ENCODE measurements around the gene ALX4.

GRCh38 chr11:44271286-44271685, 38.7 kb downstream of the ALX4 start:
- no peak for TF ChIP-seq CTCF (conservative IDR thresholded peaks at IDR 0.05; ENCODE audit: low read depth in 2 of 2)
- no peak for TF ChIP-seq EZH2 (IDR thresholded peaks at IDR 0.05; ENCODE audit: low read depth, unreplicated experiment)
- no peak for TF ChIP-seq ZNF114 (CRISPR knock-in tag; IDR thresholded peaks at IDR 0.05)
- TF ChIP-seq POLR2AphosphoS5 (IDR thresholded peaks at IDR 0.05; ENCODE audit: low read depth), result no peak
- no peak for TF ChIP-seq STAT1 (IDR thresholded peaks at IDR 0.05; ENCODE audit: unreplicated experiment)
- no peak for TF ChIP-seq EZH2phosphoT487 (IDR thresholded peaks at IDR 0.05; ENCODE audit: unreplicated experiment)
- TF ChIP-seq, protein P1, sequence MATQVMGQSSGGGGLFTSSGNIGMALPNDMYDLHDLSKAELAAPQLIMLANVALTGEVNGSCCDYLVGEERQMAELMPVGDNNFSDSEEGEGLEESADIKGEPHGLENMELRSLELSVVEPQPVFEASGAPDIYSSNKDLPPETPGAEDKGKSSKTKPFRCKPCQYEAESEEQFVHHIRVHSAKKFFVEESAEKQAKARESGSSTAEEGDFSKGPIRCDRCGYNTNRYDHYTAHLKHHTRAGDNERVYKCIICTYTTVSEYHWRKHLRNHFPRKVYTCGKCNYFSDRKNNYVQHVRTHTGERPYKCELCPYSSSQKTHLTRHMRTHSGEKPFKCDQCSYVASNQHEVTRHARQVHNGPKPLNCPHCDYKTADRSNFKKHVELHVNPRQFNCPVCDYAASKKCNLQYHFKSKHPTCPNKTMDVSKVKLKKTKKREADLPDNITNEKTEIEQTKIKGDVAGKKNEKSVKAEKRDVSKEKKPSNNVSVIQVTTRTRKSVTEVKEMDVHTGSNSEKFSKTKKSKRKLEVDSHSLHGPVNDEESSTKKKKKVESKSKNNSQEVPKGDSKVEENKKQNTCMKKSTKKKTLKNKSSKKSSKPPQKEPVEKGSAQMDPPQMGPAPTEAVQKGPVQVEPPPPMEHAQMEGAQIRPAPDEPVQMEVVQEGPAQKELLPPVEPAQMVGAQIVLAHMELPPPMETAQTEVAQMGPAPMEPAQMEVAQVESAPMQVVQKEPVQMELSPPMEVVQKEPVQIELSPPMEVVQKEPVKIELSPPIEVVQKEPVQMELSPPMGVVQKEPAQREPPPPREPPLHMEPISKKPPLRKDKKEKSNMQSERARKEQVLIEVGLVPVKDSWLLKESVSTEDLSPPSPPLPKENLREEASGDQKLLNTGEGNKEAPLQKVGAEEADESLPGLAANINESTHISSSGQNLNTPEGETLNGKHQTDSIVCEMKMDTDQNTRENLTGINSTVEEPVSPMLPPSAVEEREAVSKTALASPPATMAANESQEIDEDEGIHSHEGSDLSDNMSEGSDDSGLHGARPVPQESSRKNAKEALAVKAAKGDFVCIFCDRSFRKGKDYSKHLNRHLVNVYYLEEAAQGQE (IDR thresholded peaks at IDR 0.05; ENCODE audit: unreplicated experiment), result no peak
- no peak for TF ChIP-seq CREB1 (CRISPR knock-in tag; IDR thresholded peaks at IDR 0.05; ENCODE audit: low read depth)
- TF ChIP-seq JUNB (IDR thresholded peaks at IDR 0.05; ENCODE audit: unreplicated experiment), result no peak
- TF ChIP-seq, protein P2, sequence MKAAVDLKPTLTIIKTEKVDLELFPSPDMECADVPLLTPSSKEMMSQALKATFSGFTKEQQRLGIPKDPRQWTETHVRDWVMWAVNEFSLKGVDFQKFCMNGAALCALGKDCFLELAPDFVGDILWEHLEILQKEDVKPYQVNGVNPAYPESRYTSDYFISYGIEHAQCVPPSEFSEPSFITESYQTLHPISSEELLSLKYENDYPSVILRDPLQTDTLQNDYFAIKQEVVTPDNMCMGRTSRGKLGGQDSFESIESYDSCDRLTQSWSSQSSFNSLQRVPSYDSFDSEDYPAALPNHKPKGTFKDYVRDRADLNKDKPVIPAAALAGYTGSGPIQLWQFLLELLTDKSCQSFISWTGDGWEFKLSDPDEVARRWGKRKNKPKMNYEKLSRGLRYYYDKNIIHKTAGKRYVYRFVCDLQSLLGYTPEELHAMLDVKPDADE (IDR thresholded peaks at IDR 0.05), result no peak

All from GM23338 (cell line).